ENCODE measurements around the gene MGAT4A.

MGAT4A gene

DNA sequence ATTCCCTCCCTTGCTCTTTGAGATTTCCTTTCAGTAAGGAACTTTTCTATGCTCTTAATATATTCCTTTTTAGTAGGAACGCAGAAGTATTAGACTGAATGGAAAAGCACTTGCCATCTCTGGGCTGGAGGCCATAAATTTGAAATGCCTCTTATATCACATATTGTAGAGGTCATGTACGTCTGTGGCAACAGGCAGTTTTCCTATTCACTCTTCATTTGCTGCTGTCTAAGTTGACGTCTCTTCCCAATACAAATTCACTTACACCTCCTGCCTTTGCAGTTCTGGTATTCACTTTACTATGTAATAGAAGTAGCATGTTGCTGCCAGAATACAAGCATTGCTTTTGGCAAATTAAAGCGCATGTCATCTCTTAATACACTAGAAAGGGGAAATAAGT is 34.7 kb downstream of the MGAT4A start:
- ATAC-seq, result no peak
- no peak for TF ChIP-seq TCF4 (CRISPR knock-in tag; IDR thresholded peaks at IDR 0.05; ENCODE audit: borderline replicate concordance)
- no peak for TF ChIP-seq ZFP30 (CRISPR knock-in tag; IDR thresholded peaks at IDR 0.05)
- no peak for TF ChIP-seq ZNF8 (CRISPR knock-in tag; IDR thresholded peaks at IDR 0.05)
- no peak for TF ChIP-seq ARNTL (CRISPR knock-in tag; IDR thresholded peaks at IDR 0.05; ENCODE audit: borderline replicate concordance, low read depth)
- TF ChIP-seq, protein P1, sequence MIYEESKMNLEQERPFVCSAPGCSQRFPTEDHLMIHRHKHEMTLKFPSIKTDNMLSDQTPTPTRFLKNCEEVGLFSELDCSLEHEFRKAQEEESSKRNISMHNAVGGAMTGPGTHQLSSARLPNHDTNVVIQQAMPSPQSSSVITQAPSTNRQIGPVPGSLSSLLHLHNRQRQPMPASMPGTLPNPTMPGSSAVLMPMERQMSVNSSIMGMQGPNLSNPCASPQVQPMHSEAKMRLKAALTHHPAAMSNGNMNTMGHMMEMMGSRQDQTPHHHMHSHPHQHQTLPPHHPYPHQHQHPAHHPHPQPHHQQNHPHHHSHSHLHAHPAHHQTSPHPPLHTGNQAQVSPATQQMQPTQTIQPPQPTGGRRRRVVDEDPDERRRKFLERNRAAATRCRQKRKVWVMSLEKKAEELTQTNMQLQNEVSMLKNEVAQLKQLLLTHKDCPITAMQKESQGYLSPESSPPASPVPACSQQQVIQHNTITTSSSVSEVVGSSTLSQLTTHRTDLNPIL (CRISPR knock-in tag; IDR thresholded peaks at IDR 0.05; ENCODE audit: low read depth), result no peak

DNA sequence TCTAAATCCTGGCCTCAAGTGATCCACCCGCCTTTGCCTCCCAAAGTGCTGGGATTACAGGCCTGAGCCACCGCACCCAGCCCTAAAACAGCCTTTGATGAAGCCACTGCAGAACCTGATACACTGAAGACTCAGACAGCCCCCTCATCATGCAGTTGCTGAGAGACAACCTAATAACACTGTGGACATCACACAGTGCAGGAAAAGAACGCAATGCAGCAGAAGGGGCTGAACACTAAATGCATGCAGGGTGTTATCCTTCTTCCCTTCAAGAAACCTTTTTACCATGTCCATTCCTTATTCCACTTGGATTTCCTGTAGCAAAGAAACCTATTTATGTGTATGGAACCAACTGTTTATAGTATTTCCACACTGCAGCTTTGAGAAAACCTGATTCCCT is 35.7 kb downstream of the MGAT4A start:
- TF ChIP-seq ISL1 (CRISPR knock-in tag; IDR thresholded peaks at IDR 0.05) (no peak), ARNTL (CRISPR knock-in tag; IDR thresholded peaks at IDR 0.05; ENCODE audit: borderline replicate concordance, low read depth) (no peak), PPARA (CRISPR knock-in tag; IDR thresholded peaks at IDR 0.05; ENCODE audit: borderline replicate concordance) (no peak), CSDC2 (CRISPR knock-in tag; IDR thresholded peaks at IDR 0.05) (no peak), ZC3H10 (CRISPR knock-in tag; IDR thresholded peaks at IDR 0.05) (no peak), ZNF8 (CRISPR knock-in tag; IDR thresholded peaks at IDR 0.05) (no peak), GLIS3 (CRISPR knock-in tag; IDR thresholded peaks at IDR 0.05) (no peak), ZFP30 (CRISPR knock-in tag; IDR thresholded peaks at IDR 0.05) (no peak), ZNF70 (CRISPR knock-in tag; IDR thresholded peaks at IDR 0.05) (no peak), RARB (CRISPR knock-in tag; IDR thresholded peaks at IDR 0.05) (no peak), TOX (CRISPR knock-in tag; IDR thresholded peaks at IDR 0.05; ENCODE audit: borderline replicate concordance) (no peak)
- TF ChIP-seq, protein P1 (CRISPR knock-in tag; IDR thresholded peaks at IDR 0.05; ENCODE audit: low read depth), result no peak
- TF ChIP-seq, protein P2, sequence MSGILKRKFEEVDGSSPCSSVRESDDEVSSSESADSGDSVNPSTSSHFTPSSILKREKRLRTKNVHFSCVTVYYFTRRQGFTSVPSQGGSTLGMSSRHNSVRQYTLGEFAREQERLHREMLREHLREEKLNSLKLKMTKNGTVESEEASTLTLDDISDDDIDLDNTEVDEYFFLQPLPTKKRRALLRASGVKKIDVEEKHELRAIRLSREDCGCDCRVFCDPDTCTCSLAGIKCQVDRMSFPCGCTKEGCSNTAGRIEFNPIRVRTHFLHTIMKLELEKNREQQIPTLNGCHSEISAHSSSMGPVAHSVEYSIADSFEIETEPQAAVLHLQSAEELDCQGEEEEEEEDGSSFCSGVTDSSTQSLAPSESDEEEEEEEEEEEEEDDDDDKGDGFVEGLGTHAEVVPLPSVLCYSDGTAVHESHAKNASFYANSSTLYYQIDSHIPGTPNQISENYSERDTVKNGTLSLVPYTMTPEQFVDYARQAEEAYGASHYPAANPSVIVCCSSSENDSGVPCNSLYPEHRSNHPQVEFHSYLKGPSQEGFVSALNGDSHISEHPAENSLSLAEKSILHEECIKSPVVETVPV (CRISPR knock-in tag; IDR thresholded peaks at IDR 0.05), result no peak
- TF ChIP-seq, protein P3, sequence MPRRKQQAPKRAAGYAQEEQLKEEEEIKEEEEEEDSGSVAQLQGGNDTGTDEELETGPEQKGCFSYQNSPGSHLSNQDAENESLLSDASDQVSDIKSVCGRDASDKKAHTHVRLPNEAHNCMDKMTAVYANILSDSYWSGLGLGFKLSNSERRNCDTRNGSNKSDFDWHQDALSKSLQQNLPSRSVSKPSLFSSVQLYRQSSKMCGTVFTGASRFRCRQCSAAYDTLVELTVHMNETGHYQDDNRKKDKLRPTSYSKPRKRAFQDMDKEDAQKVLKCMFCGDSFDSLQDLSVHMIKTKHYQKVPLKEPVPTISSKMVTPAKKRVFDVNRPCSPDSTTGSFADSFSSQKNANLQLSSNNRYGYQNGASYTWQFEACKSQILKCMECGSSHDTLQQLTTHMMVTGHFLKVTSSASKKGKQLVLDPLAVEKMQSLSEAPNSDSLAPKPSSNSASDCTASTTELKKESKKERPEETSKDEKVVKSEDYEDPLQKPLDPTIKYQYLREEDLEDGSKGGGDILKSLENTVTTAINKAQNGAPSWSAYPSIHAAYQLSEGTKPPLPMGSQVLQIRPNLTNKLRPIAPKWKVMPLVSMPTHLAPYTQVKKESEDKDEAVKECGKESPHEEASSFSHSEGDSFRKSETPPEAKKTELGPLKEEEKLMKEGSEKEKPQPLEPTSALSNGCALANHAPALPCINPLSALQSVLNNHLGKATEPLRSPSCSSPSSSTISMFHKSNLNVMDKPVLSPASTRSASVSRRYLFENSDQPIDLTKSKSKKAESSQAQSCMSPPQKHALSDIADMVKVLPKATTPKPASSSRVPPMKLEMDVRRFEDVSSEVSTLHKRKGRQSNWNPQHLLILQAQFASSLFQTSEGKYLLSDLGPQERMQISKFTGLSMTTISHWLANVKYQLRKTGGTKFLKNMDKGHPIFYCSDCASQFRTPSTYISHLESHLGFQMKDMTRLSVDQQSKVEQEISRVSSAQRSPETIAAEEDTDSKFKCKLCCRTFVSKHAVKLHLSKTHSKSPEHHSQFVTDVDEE (CRISPR knock-in tag; IDR thresholded peaks at IDR 0.05), result no peak
- TF ChIP-seq, protein P4, sequence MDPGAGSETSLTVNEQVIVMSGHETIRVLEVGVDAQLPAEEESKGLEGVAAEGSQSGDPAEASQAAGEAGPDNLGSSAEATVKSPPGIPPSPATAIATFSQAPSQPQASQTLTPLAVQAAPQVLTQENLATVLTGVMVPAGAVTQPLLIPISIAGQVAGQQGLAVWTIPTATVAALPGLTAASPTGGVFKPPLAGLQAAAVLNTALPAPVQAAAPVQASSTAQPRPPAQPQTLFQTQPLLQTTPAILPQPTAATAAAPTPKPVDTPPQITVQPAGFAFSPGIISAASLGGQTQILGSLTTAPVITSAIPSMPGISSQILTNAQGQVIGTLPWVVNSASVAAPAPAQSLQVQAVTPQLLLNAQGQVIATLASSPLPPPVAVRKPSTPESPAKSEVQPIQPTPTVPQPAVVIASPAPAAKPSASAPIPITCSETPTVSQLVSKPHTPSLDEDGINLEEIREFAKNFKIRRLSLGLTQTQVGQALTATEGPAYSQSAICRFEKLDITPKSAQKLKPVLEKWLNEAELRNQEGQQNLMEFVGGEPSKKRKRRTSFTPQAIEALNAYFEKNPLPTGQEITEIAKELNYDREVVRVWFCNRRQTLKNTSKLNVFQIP (CRISPR knock-in tag; IDR thresholded peaks at IDR 0.05; ENCODE audit: borderline replicate concordance, low read depth), result no peak
- TF ChIP-seq, protein P5, sequence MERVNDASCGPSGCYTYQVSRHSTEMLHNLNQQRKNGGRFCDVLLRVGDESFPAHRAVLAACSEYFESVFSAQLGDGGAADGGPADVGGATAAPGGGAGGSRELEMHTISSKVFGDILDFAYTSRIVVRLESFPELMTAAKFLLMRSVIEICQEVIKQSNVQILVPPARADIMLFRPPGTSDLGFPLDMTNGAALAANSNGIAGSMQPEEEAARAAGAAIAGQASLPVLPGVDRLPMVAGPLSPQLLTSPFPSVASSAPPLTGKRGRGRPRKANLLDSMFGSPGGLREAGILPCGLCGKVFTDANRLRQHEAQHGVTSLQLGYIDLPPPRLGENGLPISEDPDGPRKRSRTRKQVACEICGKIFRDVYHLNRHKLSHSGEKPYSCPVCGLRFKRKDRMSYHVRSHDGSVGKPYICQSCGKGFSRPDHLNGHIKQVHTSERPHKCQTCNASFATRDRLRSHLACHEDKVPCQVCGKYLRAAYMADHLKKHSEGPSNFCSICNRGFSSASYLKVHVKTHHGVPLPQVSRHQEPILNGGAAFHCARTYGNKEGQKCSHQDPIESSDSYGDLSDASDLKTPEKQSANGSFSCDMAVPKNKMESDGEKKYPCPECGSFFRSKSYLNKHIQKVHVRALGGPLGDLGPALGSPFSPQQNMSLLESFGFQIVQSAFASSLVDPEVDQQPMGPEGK (CRISPR knock-in tag; IDR thresholded peaks at IDR 0.05; ENCODE audit: borderline replicate concordance), result no peak

DNA sequence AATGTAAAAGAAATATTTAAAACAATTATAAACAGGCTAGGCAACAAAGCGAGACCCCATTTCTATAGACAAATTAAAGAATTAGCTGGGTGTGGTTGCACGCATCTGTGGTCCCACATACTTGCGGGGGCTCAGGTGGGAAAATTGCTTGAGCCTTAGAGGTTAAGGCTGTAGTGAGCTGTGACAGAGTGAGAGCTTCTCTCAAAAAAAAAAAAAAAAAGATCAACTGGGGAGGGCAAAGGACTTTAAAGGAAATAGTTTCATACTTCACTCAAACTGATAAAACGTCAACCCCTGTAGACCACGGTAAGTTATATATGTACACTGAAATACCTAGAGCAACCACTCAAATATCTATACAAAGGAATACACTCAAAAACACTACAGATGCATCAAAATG is 37.5 kb downstream of the MGAT4A start:
- ATAC-seq, result no peak
- TF ChIP-seq ZNF70 (CRISPR knock-in tag; IDR thresholded peaks at IDR 0.05) (no peak), GLIS3 (CRISPR knock-in tag; IDR thresholded peaks at IDR 0.05) (no peak)
- TF ChIP-seq, protein P2 (CRISPR knock-in tag; IDR thresholded peaks at IDR 0.05), result no peak

More for the DNA sequence above, 35.7 kb downstream of the MGAT4A start:
- no peak for ATAC-seq
